Right atrium auricular region (tissue), 2 donors: ENCODE measurements around the gene DENND4C. TPM values are rescaled to one million over a fixed set of nuclear protein-coding genes. Genes with fewer than 3 reads are reported as not detected.

Source experiments
- DNase-seq: peaks from one replicate; pipeline ENCODE4 v3.0.0-alpha.2; 2019; ENCODE audit warnings: low spot score
- H3K27ac ChIP-seq, 2 donors: fragments of 200-600 bp; sonication (generic); 1 replicate in 1 of 2; 2 replicates in 1 of 2; pipeline ENCODE4 v1.5.1; 2016 to 2019
- H3K27me3 ChIP-seq, 2 donors: fragments of 200-600 bp; sonication (generic); one replicate each; pipeline versions ENCODE4 v1.5.1 to v1.6.0; 2017 to 2019
- H3K36me3 ChIP-seq: fragments of 200-600 bp; sonication (generic); one replicate; pipeline ENCODE4 v1.5.1; 2016
- H3K4me1 ChIP-seq, 2 donors: fragments of 200-600 bp; sonication (generic); one replicate each; pipeline versions ENCODE4 v1.5.1 to v1.6.0; 2017 to 2019
- H3K4me3 ChIP-seq, 2 donors: fragments of 200-600 bp; sonication (generic); 1 replicate in 1 of 2; 2 replicates in 1 of 2; pipeline ENCODE4 v1.5.1; 2017 to 2019; ENCODE audit warnings: mild to moderate bottlenecking in 1 of 2, moderate library complexity in 1 of 2
- H3K9me3 ChIP-seq, 2 donors: fragments of 200-600 bp; sonication (generic); one replicate each; pipeline ENCODE4 v1.5.1; 2019
- total RNA-seq, 2 donors: library from RNA; depleted of rRNA; stranded (reverse); fragments of >200 nt; gene quantifications; one replicate each; pipeline ENCODE4 v1.1.0, GENCODE V29; 2016
- TF ChIP-seq, protein P1 (sequence below), 2 donors: fragments of 200-600 bp; sonication (generic); IDR thresholded peaks; one replicate each; pipeline ENCODE4 v1.5.1; 2019; ENCODE audit warnings: antibody characterized with exemption in 2 of 2

DENND4C gene
- total RNA-seq, 2 donors from 2014 or later = 53.7 to 55.4 TPM

- H3K27ac ChIP-seq = peak overlapping the region; percentile 99 to 100
- peak; percentile 79 for DNase-seq
- peaks cover 0 to 31% of the 10 kb centered on the region in 2 donors for H3K4me1 ChIP-seq
- TF ChIP-seq, protein P1, sequence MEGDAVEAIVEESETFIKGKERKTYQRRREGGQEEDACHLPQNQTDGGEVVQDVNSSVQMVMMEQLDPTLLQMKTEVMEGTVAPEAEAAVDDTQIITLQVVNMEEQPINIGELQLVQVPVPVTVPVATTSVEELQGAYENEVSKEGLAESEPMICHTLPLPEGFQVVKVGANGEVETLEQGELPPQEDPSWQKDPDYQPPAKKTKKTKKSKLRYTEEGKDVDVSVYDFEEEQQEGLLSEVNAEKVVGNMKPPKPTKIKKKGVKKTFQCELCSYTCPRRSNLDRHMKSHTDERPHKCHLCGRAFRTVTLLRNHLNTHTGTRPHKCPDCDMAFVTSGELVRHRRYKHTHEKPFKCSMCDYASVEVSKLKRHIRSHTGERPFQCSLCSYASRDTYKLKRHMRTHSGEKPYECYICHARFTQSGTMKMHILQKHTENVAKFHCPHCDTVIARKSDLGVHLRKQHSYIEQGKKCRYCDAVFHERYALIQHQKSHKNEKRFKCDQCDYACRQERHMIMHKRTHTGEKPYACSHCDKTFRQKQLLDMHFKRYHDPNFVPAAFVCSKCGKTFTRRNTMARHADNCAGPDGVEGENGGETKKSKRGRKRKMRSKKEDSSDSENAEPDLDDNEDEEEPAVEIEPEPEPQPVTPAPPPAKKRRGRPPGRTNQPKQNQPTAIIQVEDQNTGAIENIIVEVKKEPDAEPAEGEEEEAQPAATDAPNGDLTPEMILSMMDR (IDR thresholded peaks at IDR 0.05) = peak in 1 of 2 donors; percentile 13
- H3K36me3 ChIP-seq = no peaks in the 10 kb centered on the region
- H3K4me3 ChIP-seq = peak overlapping the region; percentile 93 to 98
- H3K9me3 ChIP-seq = no peaks in the 10 kb centered on the region
- H3K27me3 ChIP-seq = no peaks in the 10 kb centered on the region
Measured at GRCh38 chr9:19229595-19230354, 718 bp upstream of the DENND4C start.

- Histone ChIP-seq H3K9me3 (no peaks in the 10 kb centered on the region), H3K36me3 (no peaks in the 10 kb centered on the region), H3K27ac (peak overlapping the region; percentile 99 to 100), H3K4me1 (peaks cover 0 to 32% of the 10 kb centered on the region in 2 donors), H3K4me3 (peak overlapping the region; percentile 93 to 98), H3K27me3 (no peaks in the 10 kb centered on the region)
- DNase-seq = no peak
- TF ChIP-seq, protein P1 (IDR thresholded peaks at IDR 0.05) = no peak
Measured at GRCh38 chr9:19231126-19231903, 822 bp downstream of the DENND4C start.

- no peaks in the 10 kb centered on the region for H3K9me3 ChIP-seq
- H3K36me3 ChIP-seq = no peaks in the 10 kb centered on the region
- TF ChIP-seq, protein P1 (IDR thresholded peaks at IDR 0.05) = no peak
- no peaks in the 10 kb centered on the region for H3K27me3 ChIP-seq
- H3K4me3 ChIP-seq = peak overlapping the region; percentile 93 to 98
- peak overlapping the region; percentile 99 to 100 for H3K27ac ChIP-seq
- DNase-seq = no peak
- peaks cover 0 to 40% of the 10 kb centered on the region in 2 donors for H3K4me1 ChIP-seq
Measured at GRCh38 chr9:19231904-19232822, 1.7 kb downstream of the DENND4C start.

GRCh38 chr9:19232823-19233194 lies 2.3 kb downstream of the DENND4C start:
- Histone ChIP-seq H3K4me3 (peak overlapping the region; percentile 93 to 98), H3K27me3 (no peaks in the 10 kb centered on the region), H3K4me1 (peaks cover 0 to 40% of the 10 kb centered on the region in 2 donors), H3K27ac (peak overlapping the region; percentile 99 to 100), H3K36me3 (no peaks in the 10 kb centered on the region), H3K9me3 (no peaks in the 10 kb centered on the region)
- TF ChIP-seq, protein P1 (IDR thresholded peaks at IDR 0.05) = peak in 1 of 2 donors; percentile 23
- no peak for DNase-seq

DNA sequence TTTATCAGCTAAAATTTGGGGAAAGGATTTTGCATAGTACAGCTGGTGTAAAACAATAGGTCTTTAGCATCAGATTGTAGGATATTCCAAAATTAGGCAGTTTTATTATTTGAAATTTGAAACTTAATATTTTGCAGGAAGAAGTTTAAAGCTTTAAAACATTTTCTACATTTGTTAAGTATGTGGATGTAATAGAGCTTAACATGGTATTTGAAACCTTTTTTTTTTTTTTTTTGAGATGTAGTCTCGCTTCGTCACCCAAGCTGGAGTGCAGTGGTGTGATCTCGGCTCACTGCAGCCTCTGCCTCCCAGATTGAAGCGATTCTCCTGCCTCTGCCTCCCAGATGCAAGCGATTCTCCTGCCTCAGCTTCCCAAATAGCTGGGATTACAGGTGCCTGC lies 2.9 kb downstream of the DENND4C start:
- H3K4me3 ChIP-seq = peak overlapping the region in 1 of 2 donors; percentile 98
- DNase-seq = no peak
- H3K4me1 ChIP-seq = peaks cover 0 to 40% of the 10 kb centered on the region in 2 donors

More for the DNA sequence above, 2.9 kb downstream of the DENND4C start:
- H3K27me3 ChIP-seq = no peaks in the 10 kb centered on the region
- no peaks in the 10 kb centered on the region for H3K9me3 ChIP-seq
- TF ChIP-seq, protein P1 (IDR thresholded peaks at IDR 0.05) = no peak
- peak overlapping the region; percentile 99 to 100 for H3K27ac ChIP-seq
- H3K36me3 ChIP-seq = no peaks in the 10 kb centered on the region
